ENCODE measurements around the gene TDP2. TPM values are rescaled to one million over a fixed set of nuclear protein-coding genes. Genes with fewer than 3 reads are reported as not detected.

TDP2 gene
- total RNA-seq, 1 experiment from 2014 or later: 30.2 TPM

- no peak overlapping the region for H3K4me3 ChIP-seq (replicated peaks in 1 of 2; ENCODE audit: low read depth in 1 of 2, low read length in 2 of 2)
- H3K79me2 ChIP-seq (ENCODE audit: insufficient read depth, low read length): no peaks in the 10 kb centered on the region
- no peak overlapping the region for H3K9ac ChIP-seq (ENCODE audit: low read length)
- BruUV-seq (replicated peaks): no TSS peak
- H3K27me3 ChIP-seq (ENCODE audit: insufficient read depth, low read length): no peaks in the 10 kb centered on the region
- no peak overlapping the region for H2AFZ ChIP-seq (ENCODE audit: low read depth, low read length, poor library complexity, severe bottlenecking)
- POLR2A ChIA-PET: no interaction called here
- H3K4me1 ChIP-seq (ENCODE audit: control insufficient read depth in 1 of 2, insufficient read depth in 2 of 2, low read length in 2 of 2): no peaks in the 10 kb centered on the region
- no peaks in the 10 kb centered on the region for H4K20me1 ChIP-seq (ENCODE audit: insufficient read depth)
- RAD21 ChIA-PET (ENCODE audit: low non-redundant PET in 1 of 2, low total read pairs in 2 of 2, uncharacterized antibody in 2 of 2, unreplicated experiment in 2 of 2): no interaction called here
- intact Hi-C loops (cut with micrococcal nuclease): no loop called here
- H3K9me3 ChIP-seq (ENCODE audit: control insufficient read depth in 1 of 2, insufficient read depth in 1 of 2, low read depth in 1 of 2, low read length in 2 of 2): no peaks in the 10 kb centered on the region
- CTCF ChIA-PET: no interaction called here
- H3K9me2 ChIP-seq (ENCODE audit: insufficient read depth): no peaks in the 10 kb centered on the region
- DNase-seq (ENCODE audit: low read depth, low spot score): no peak
- TF ChIP-seq SP1 (IDR thresholded peaks at IDR 0.05; ENCODE audit: low read depth) (no peak), EZH2phosphoT487 (IDR thresholded peaks at IDR 0.05; ENCODE audit: borderline replicate concordance) (no peak), CEBPB (IDR thresholded peaks at IDR 0.05; ENCODE audit: low read depth) (no peak), SIN3A (IDR thresholded peaks at IDR 0.05; ENCODE audit: low read depth) (no peak), EZH2 (IDR thresholded peaks at IDR 0.05) (no peak), ZNF274 (IDR thresholded peaks at IDR 0.05; ENCODE audit: low read depth, low read length) (no peak), ATF3 (IDR thresholded peaks at IDR 0.05) (no peak), ZFX (IDR thresholded peaks at IDR 0.05) (no peak), JUND (IDR thresholded peaks at IDR 0.05) (no peak), YY1 (IDR thresholded peaks at IDR 0.05; ENCODE audit: extremely low read depth, insufficient replicate concordance, low read depth, low read length) (no peak), FOSL1 (IDR thresholded peaks at IDR 0.05; ENCODE audit: low read depth) (no peak), RAD21 (IDR thresholded peaks at IDR 0.05; ENCODE audit: low read depth) (no peak), ELF1 (IDR thresholded peaks at IDR 0.05; ENCODE audit: borderline replicate concordance, low read depth) (no peak), POLR2AphosphoS5 (IDR thresholded peaks at IDR 0.05; ENCODE audit: low read depth, low read length) (no peak), SRF (IDR thresholded peaks at IDR 0.05; ENCODE audit: low read depth) (no peak), MAX (IDR thresholded peaks at IDR 0.05) (no peak), POLR2A (IDR thresholded peaks at IDR 0.05; ENCODE audit: borderline replicate concordance, extremely low read depth, insufficient read depth, insufficient read length) (no peak), ZBTB33 (IDR thresholded peaks at IDR 0.05; ENCODE audit: extremely low read depth, insufficient replicate concordance, low read length) (no peak), CTCF (IDR thresholded peaks at IDR 0.05 in 2 of 3, conservative IDR thresholded peaks at IDR 0.05 in 1 of 3; ENCODE audit: borderline replicate concordance in 1 of 3, insufficient read depth in 1 of 3, low read depth in 2 of 3, low read length in 2 of 3) (no peak)
- TF ChIP-seq, protein P1, sequence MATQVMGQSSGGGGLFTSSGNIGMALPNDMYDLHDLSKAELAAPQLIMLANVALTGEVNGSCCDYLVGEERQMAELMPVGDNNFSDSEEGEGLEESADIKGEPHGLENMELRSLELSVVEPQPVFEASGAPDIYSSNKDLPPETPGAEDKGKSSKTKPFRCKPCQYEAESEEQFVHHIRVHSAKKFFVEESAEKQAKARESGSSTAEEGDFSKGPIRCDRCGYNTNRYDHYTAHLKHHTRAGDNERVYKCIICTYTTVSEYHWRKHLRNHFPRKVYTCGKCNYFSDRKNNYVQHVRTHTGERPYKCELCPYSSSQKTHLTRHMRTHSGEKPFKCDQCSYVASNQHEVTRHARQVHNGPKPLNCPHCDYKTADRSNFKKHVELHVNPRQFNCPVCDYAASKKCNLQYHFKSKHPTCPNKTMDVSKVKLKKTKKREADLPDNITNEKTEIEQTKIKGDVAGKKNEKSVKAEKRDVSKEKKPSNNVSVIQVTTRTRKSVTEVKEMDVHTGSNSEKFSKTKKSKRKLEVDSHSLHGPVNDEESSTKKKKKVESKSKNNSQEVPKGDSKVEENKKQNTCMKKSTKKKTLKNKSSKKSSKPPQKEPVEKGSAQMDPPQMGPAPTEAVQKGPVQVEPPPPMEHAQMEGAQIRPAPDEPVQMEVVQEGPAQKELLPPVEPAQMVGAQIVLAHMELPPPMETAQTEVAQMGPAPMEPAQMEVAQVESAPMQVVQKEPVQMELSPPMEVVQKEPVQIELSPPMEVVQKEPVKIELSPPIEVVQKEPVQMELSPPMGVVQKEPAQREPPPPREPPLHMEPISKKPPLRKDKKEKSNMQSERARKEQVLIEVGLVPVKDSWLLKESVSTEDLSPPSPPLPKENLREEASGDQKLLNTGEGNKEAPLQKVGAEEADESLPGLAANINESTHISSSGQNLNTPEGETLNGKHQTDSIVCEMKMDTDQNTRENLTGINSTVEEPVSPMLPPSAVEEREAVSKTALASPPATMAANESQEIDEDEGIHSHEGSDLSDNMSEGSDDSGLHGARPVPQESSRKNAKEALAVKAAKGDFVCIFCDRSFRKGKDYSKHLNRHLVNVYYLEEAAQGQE (IDR thresholded peaks at IDR 0.05; ENCODE audit: low read depth): no peak
- H3K27ac ChIP-seq (ENCODE audit: low read depth, low read length): no peak overlapping the region
- no peak overlapping the region for H3K4me2 ChIP-seq (ENCODE audit: low read length)
- no peaks in the 10 kb centered on the region for H3K36me3 ChIP-seq (ENCODE audit: control insufficient read depth in 1 of 2, insufficient read depth in 2 of 2, low read length in 2 of 2)
- no peak for ATAC-seq
Measured at GRCh38 chr6:24692415-24692814, 25.7 kb upstream of the TDP2 start.

Measured in HCT116 (cell line).